HepG2 (cell line): ENCODE data around the gene DSG2. TPM values are rescaled to one million over a fixed set of nuclear protein-coding genes. Genes with fewer than 3 reads are reported as not detected.

ENCODE experiments used
- ATAC-seq: fragments of 200-7000 bp; cut with Tn5 transposase; 3 replicates; pipeline ENCODE4 v1.9.1; 2020; ENCODE audit warnings: mild to moderate bottlenecking, moderate library complexity
- BruUV-seq: library from RNA; stranded (reverse); fragments of 400-500 nt; replicated peaks from 2 replicates; lab custom pipeline; 2021; lab: Mats Ljungman, UMichigan
- CTCF ChIA-PET: fragments of 300-600 bp; formaldehyde crosslinking; extraction: SDS; loops from one replicate; lab custom pipeline; 2021; ENCODE audit warnings: low total read pairs, inconsistent platforms, low intra/inter-chr PET ratio; lab: Yijun Ruan, JAX
- POLR2A ChIA-PET: fragments of 350-600 bp; sonication (Branson Sonifier 250); formaldehyde crosslinking; loops from one replicate; lab custom pipeline; 2020; ENCODE audit warnings: antibody characterized with exemption, inconsistent platforms; lab: Yijun Ruan, JAX
- DNase-seq: peaks from one replicate; pipeline ENCODE4 v3.0.0-alpha.2; 2015; ENCODE audit warnings: low spot score
- FAIRE-seq: peaks from 3 replicates; lab custom pipeline; 2011; peaks lifted over from hg19 to GRCh38; lab: Jason Lieb, UNC
- H2AFZ ChIP-seq: one replicate; pipeline ENCODE4 v1.6.1; 2011; ENCODE audit warnings: low read length, inconsistent platforms
- H3K27ac ChIP-seq: fragments of 300-600 bp; 3 replicates; pipeline ENCODE4 v1.8.0; 2011; ENCODE audit warnings: mixed run types, mild to moderate bottlenecking, mixed read lengths, low read length, inconsistent platforms; ENCODE audit not compliant: insufficient read depth; ENCODE audit errors: extremely low read length
- H3K27me3 ChIP-seq, 2 experiments: fragments of 200-600 bp in 1 of 2; 2 replicates in 1 of 2; 3 replicates in 1 of 2; pipeline versions ENCODE4 v1.6.0 to v1.8.0; 2011; ENCODE audit warnings: low read length in 2 of 2, mild to moderate bottlenecking in 2 of 2, moderate library complexity in 2 of 2, inconsistent platforms in 1 of 2; ENCODE audit not compliant: insufficient read depth in 2 of 2, control insufficient read depth in 1 of 2
- H3K36me3 ChIP-seq, 2 experiments: fragments of 200-600 bp in 1 of 2; replicated peaks in 1 of 2; 2 replicates in 1 of 2; 3 replicates in 1 of 2; pipeline versions ENCODE4 v1.5.1 to v1.8.0; 2011; ENCODE audit warnings: low read length in 2 of 2, inconsistent platforms in 1 of 2; ENCODE audit not compliant: insufficient read depth in 2 of 2, control insufficient read depth in 1 of 2
- H3K4me1 ChIP-seq: 2 replicates; pipeline ENCODE4 v1.5.1; 2012; ENCODE audit warnings: low read length, inconsistent platforms; ENCODE audit not compliant: insufficient read depth
- H3K4me2 ChIP-seq: 2 replicates; pipeline ENCODE4 v1.6.0; 2011; ENCODE audit warnings: low read depth, low read length, inconsistent platforms
- H3K4me3 ChIP-seq, 3 experiments: fragments of 200-600 bp in 1 of 3; sonication (generic), shearing (Covaris generic) in 1 of 3; replicated peaks in 1 of 3; 2 replicates each; pipeline ENCODE4 v1.5.1; 2011 to 2016; ENCODE audit warnings: low read length in 3 of 3, inconsistent platforms in 2 of 3, low read depth in 2 of 3, mild to moderate bottlenecking in 2 of 3, control low read depth in 1 of 3, mixed read lengths in 1 of 3; ENCODE audit not compliant: insufficient read depth in 1 of 3
- H3K79me2 ChIP-seq: one replicate; pipeline ENCODE4 v1.6.1; 2011; ENCODE audit warnings: low read length, inconsistent platforms; ENCODE audit not compliant: insufficient read depth
- H3K9ac ChIP-seq: 2 replicates; pipeline ENCODE4 v1.6.0; 2011; ENCODE audit warnings: mild to moderate bottlenecking, low read depth, low read length, inconsistent platforms; ENCODE audit not compliant: insufficient read depth
- H3K9me3 ChIP-seq: 2 replicates; pipeline ENCODE4 v1.5.1; 2012; ENCODE audit warnings: mild to moderate bottlenecking, low read length
- H4K20me1 ChIP-seq: 2 replicates; pipeline ENCODE4 v1.6.0; 2011; ENCODE audit warnings: inconsistent platforms, mild to moderate bottlenecking, low read length, moderate library complexity; ENCODE audit not compliant: insufficient read depth
- CBX1 ChIP-seq: IDR thresholded peaks from one replicate; pipeline ENCODE4 v1.6.1; 2016; ENCODE audit warnings: antibody characterized with exemption, low read depth
- FOXA1 ChIP-seq, 2 experiments: fragments of 450-650 bp in 1 of 2; sonication (generic) in 1 of 2; formaldehyde crosslinking in 1 of 2; IDR thresholded peaks; 2 replicates each; pipeline versions ENCODE4 v1.4.0 to v1.6.1; 2016 to 2020; ENCODE audit warnings: missing genetic modification reagents in 1 of 2
- MAFF ChIP-seq: IDR thresholded peaks from 2 replicates; pipeline ENCODE4 v1.6.1; 2011; ENCODE audit warnings: low read depth, low read length, improper control_type of control experiment
- NRL ChIP-seq: sonication (generic); formaldehyde crosslinking; IDR thresholded peaks from 2 replicates; pipeline ENCODE4 v1.5.0; 2020; ENCODE audit warnings: missing genetic modification reagents, mild to moderate bottlenecking, moderate library complexity, borderline replicate concordance
- PITX1 ChIP-seq: sonication (generic); formaldehyde crosslinking; IDR thresholded peaks from 2 replicates; pipeline ENCODE4 v1.5.1; 2020; ENCODE audit warnings: mild to moderate bottlenecking, missing genetic modification reagents
- REXO4 ChIP-seq: sonication (generic); formaldehyde crosslinking; IDR thresholded peaks from 2 replicates; pipeline ENCODE4 v1.8.0; 2022; ENCODE audit warnings: missing genetic modification reagents, mild to moderate bottlenecking, borderline replicate concordance
- SOX13 ChIP-seq, 3 experiments: fragments of 450-650 bp in 1 of 3; sonication (generic) in 1 of 3; formaldehyde crosslinking in 1 of 3; IDR thresholded peaks in 2 of 3; conservative IDR thresholded peaks in 1 of 3; 2 replicates each; pipeline versions ENCODE4 v1.5.0 to v1.6.1; 2016 to 2020; ENCODE audit warnings: antibody characterized with exemption in 1 of 3, mild to moderate bottlenecking in 1 of 3, missing compliant biosample characterization in 1 of 3, missing genetic modification reagents in 1 of 3, moderate library complexity in 1 of 3
- THYN1 ChIP-seq: sonication (generic); formaldehyde crosslinking; IDR thresholded peaks from 2 replicates; pipeline ENCODE4 v1.8.1; 2023; ENCODE audit warnings: low read depth, mild to moderate bottlenecking, moderate library complexity, missing genetic modification reagents, borderline replicate concordance
- YY1 ChIP-seq: IDR thresholded peaks from 2 replicates; pipeline ENCODE4 v1.6.1; 2011; ENCODE audit warnings: low read length, low read depth, moderate library complexity, mild to moderate bottlenecking; ENCODE audit not compliant: insufficient read depth, insufficient replicate concordance
- ZMYM4 ChIP-seq: sonication (generic); formaldehyde crosslinking; IDR thresholded peaks from 2 replicates; pipeline ENCODE4 v1.8.1; 2023; ENCODE audit warnings: mild to moderate bottlenecking, missing genetic modification reagents
- ZNF362 ChIP-seq: sonication (generic); formaldehyde crosslinking; IDR thresholded peaks from 2 replicates; pipeline ENCODE4 v1.4.0; 2020; ENCODE audit warnings: missing genetic modification reagents, mild to moderate bottlenecking, borderline replicate concordance
- ZNF567 ChIP-seq: sonication (generic); formaldehyde crosslinking; IDR thresholded peaks from 2 replicates; pipeline ENCODE4 v1.8.1; 2023; ENCODE audit warnings: mild to moderate bottlenecking, missing genetic modification reagents, borderline replicate concordance
- WGBS: methylation state at CpG from one replicate; pipeline ENCODE4 v1.1.6; 2017; ENCODE audit warnings: low lambda C conversion rate; 5-methylcytosine and 5-hydroxymethylcytosine counted together
- in situ Hi-C: cut with HindIII; loops from 2 replicates; pipeline ENCODE4 v1.10.0; 2017; ENCODE audit warnings: low pct_unique_long_range_greater_than_20kb; ENCODE audit not compliant: extremely low pct_ligation_motif_present
- intact Hi-C: fragments of 100-400 bp; cut with micrococcal nuclease; formaldehyde crosslinking; loops from one replicate; pipeline ENCODE4 v1.10.0; 2022; ENCODE audit not compliant: unreplicated experiment
- polyA plus RNA-seq, 8 experiments: library from polyadenylated mRNA; depleted of rRNA in 3 of 8; stranded (reverse) in 7 of 8; unstranded in 1 of 8; fragments of >200 nt; fragmentation: Illumina TruSeq in 4 of 8; extraction: Trizol in 4 of 8; gene quantifications; 2 replicates each; pipeline versions ENCODE4 v1.2.1 to v1.2.3, GENCODE V29; 2011 to 2016; ENCODE audit warnings: low read depth in 4 of 8, missing spikeins in 1 of 8, mixed read lengths in 1 of 8; ENCODE audit not compliant: insufficient read depth in 1 of 8
- total RNA-seq, 5 experiments: library from RNA; depleted of rRNA; stranded (reverse); fragments of >200 nt; fragmentation: Illumina TruSeq; extraction: Trizol; gene quantifications; 2 replicates each; pipeline ENCODE4 v1.2.3, GENCODE V29; 2016; ENCODE audit warnings: low read depth in 1 of 5

The DSG2 gene
- total and polyA plus RNA-seq, 2 of the 13 experiments (the other 11 are each of a cell fraction or from before 2014, with no cell fraction given): 23.3 to 66.7 TPM

DNA sequence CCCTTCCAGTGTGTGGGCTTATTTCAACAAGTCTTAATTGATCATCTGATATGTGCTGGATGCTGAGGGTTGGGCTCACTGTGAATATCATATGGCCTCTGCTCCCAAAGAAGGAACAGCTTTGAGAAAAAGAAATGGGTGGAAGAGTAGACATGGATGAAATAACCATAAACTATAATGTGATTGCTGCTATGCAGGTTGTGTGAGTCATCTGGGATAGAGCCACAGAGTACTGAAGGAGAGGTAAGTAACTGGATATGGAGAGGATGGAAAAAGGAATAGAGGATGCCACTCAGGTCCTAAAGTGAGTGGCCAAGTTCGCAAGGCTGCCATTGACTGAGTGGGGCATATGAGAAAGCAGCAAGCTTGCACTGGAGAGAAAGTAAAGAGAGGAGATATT, 8.7 kb upstream of the DSG2 start:
- POLR2A ChIA-PET: no interaction called here
- Histone ChIP-seq H3K27ac (no peak overlapping the region), H3K4me2 (no peak overlapping the region), H3K79me2 (no peaks in the 10 kb centered on the region), H3K36me3 (no peaks in the 10 kb centered on the region), H3K4me3 (no peak overlapping the region), H3K9me3 (no peaks in the 10 kb centered on the region), H3K9ac (no peak overlapping the region), H3K27me3 (peaks cover 0 to 17% of the 10 kb centered on the region in 2 experiments; a peak in 2 of 5 replicates), H3K4me1 (no peaks in the 10 kb centered on the region), H4K20me1 (no peaks in the 10 kb centered on the region), H2AFZ (no peak overlapping the region)
- WGBS: 41% methylated on average over 1 of the region's 1 CpG
- TF ChIP-seq THYN1 (CRISPR knock-in tag) (no peak), ZNF362 (CRISPR knock-in tag) (no peak), SOX13 (IDR thresholded peaks at IDR 0.05) (no peak), SOX13 (CRISPR knock-in tag; conservative IDR thresholded peaks at IDR 0.05 in 1 of 2, IDR thresholded peaks at IDR 0.05 in 1 of 2) (no peak), MAFF (no peak), FOXA1 (IDR thresholded peaks at IDR 0.05) (no peak), FOXA1 (CRISPR knock-in tag; IDR thresholded peaks at IDR 0.05) (no peak), YY1 (no peak), REXO4 (CRISPR knock-in tag) (no peak), ZMYM4 (CRISPR knock-in tag) (no peak), CBX1 (no peak), NRL (no peak), PITX1 (CRISPR knock-in tag) (no peak), ZNF567 (CRISPR knock-in tag) (no peak)
- intact Hi-C loops (no loop called here), in situ Hi-C loops (no loop called here)
- no peak for DNase-seq
- ATAC-seq: no peak
- FAIRE-seq: no peak
- CTCF ChIA-PET: no interaction called here
- BruUV-seq: no TSS peak
